Non-pigmented ciliary epithelial cell (primary cell): ENCODE measurements around the gene PKIB.
"Not testable (repeated sequence)": the region's sequence is repeated elsewhere in the genome, so short reads cannot be mapped to it uniquely, and the experiment has no call there.

Experiments used
- DNase-seq: peaks from one replicate; pipeline ENCODE4 v3.0.0-alpha.2; 2010; ENCODE audit warnings: low read depth

Gene PKIB

GRCh38 chr6:122744856-122745255 is 134.7 kb downstream of the PKIB start:
- DNase-seq = not testable (repeated sequence)

GRCh38 chr6:122746688-122747087 is 136.5 kb downstream of the PKIB start:
- DNase-seq = no peak

- DNase-seq = no peak
Observed at GRCh38 chr6:122747573-122747972, 137.4 kb downstream of the PKIB start.

- DNase-seq = not testable (repeated sequence)
Observed at GRCh38 chr6:122748945-122749344, 138.7 kb downstream of the PKIB start.

- DNase-seq = no peak
Observed at GRCh38 chr6:122749451-122750050, 139.3 kb downstream of the PKIB start.

- DNase-seq = no peak
Observed at GRCh38 chr6:122751326-122751725, 141.1 kb downstream of the PKIB start.

- DNase-seq = no peak
Observed at GRCh38 chr6:122752459-122752858, 142.3 kb downstream of the PKIB start.

GRCh38 chr6:122753000-122753687 is 142.9 kb downstream of the PKIB start:
- DNase-seq = no peak

GRCh38 chr6:122753688-122754056 is 143.5 kb downstream of the PKIB start:
- DNase-seq = no peak

GRCh38 chr6:122754191-122754731 is 144.1 kb downstream of the PKIB start:
- DNase-seq = no peak

- DNase-seq = no peak
Observed at GRCh38 chr6:122755901-122756300, 145.7 kb downstream of the PKIB start.

GRCh38 chr6:122758927-122759334 is 148.7 kb downstream of the PKIB start:
- no peak for DNase-seq

- DNase-seq = no peak
Observed at GRCh38 chr6:122760330-122760729, 150.1 kb downstream of the PKIB start.

- no peak for DNase-seq
Observed at GRCh38 chr6:122766256-122766655, 156.1 kb downstream of the PKIB start.

- no peak for DNase-seq
Observed at GRCh38 chr6:122770835-122771601, 160.8 kb downstream of the PKIB start.

GRCh38 chr6:122772724-122773415 is 162.7 kb downstream of the PKIB start:
- no peak for DNase-seq
